ENCODE results near the gene ZNF417.
A peak's percentile ranks its signal among the peaks of the same experiment; 100 is the strongest.

Gene ZNF417

DNA sequence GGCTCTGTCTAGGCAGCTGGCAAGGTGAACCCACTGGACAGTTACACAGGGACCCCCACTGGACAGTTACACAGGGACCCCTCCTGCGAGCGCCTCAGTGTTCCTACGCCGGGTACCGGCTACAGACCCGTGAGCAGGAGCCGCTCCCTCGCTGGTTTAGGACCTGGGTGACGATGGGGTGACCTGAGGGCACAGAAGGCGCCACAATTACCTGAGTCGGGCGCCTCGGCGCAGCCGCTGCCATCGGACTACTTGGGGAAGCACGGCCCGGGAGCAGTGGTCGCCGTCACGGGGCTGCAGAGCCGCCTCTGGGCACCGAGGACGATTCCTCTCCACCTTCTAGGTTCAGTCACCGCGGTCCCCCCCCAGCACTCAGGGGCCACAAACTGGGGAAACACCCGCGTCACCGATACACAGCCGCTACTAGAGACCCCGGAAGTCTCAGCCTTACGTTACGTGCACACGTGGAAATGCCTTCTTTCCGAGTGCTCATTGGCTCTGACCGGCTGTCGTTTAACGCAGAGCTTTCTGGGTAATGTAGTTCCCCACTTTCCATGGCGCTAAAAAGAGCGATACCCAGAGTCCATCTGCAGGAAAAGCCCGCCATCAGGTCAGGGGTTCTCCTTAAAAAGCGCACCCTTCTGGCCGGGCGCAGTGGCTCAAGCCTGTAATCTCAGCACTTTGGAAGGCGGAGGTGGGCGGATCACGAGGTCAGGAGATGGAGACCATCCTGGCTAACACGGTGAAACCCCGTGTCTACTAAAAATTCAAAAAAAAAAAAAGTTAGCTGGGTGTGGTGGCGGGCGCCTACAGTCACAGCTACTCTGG is at the start of gene ZNF417:
Gene ZNF417 (minus strand): TSS at position 425 of the 828 bp plus-strand sequence. CDS start 181 bp downstream, at position 244.
- H3K4me3 ChIP-seq (ENCODE audit: low read depth, low read length) = peak within 1 kb of the TSS; percentile 85
- TF ChIP-seq, protein P1, sequence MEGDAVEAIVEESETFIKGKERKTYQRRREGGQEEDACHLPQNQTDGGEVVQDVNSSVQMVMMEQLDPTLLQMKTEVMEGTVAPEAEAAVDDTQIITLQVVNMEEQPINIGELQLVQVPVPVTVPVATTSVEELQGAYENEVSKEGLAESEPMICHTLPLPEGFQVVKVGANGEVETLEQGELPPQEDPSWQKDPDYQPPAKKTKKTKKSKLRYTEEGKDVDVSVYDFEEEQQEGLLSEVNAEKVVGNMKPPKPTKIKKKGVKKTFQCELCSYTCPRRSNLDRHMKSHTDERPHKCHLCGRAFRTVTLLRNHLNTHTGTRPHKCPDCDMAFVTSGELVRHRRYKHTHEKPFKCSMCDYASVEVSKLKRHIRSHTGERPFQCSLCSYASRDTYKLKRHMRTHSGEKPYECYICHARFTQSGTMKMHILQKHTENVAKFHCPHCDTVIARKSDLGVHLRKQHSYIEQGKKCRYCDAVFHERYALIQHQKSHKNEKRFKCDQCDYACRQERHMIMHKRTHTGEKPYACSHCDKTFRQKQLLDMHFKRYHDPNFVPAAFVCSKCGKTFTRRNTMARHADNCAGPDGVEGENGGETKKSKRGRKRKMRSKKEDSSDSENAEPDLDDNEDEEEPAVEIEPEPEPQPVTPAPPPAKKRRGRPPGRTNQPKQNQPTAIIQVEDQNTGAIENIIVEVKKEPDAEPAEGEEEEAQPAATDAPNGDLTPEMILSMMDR (IDR thresholded peaks at IDR 0.05; ENCODE audit: insufficient read depth, low read depth, low read length, missing control alignments) = peak; percentile 36
- peak; percentile 97 for DNase-seq (ENCODE audit: low read depth)

DNA sequence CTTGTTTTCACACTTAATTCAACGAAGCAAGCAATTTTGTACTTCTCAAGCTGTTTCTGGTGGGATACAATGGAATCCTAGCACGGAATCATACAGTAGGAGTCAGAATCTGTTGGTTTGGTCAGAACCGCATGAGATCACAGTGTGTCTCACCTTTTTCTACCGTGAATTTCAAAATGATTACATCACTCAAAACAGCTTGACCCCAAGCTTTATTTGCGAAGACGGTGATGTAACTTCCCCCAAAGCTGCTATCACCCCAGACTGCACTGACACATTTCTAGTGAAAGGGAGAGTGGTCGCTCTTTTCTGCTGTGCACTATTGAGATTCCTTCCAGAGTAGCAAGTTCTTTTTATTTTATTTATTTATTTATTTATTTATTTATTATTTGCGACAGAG is 48.4 kb upstream of the ZNF417 start:
- DNase-seq (ENCODE audit: low read depth) = no peak
- no peak overlapping the region for H3K4me3 ChIP-seq (ENCODE audit: low read depth, low read length)
- TF ChIP-seq, protein P1 (IDR thresholded peaks at IDR 0.05; ENCODE audit: insufficient read depth, low read depth, low read length, missing control alignments) = no peak

DNA sequence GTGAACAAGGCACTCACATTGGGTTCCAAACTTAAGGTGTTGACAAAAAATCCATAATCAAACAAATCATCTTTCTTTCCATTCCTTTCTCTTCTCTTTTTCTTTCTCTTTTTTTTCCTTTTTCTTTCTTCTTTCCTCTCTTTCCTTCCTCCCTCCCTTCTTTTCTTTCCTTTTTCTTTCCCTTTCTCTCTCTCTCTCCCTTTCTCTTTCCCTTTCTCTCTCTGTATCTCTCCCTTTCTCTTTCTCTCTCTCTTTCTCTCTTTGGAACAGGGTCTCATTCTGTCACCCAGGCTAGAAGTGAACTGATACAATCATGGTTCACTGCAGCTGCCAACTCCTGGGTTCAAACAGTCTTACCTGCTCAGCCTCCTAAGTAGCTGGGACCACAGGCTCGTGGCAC is 45.4 kb upstream of the ZNF417 start:
- DNase-seq (ENCODE audit: low read depth) = no peak
- no peak overlapping the region for H3K4me3 ChIP-seq (ENCODE audit: low read depth, low read length)
- TF ChIP-seq, protein P1 (IDR thresholded peaks at IDR 0.05; ENCODE audit: insufficient read depth, low read depth, low read length, missing control alignments) = no peak

DNA sequence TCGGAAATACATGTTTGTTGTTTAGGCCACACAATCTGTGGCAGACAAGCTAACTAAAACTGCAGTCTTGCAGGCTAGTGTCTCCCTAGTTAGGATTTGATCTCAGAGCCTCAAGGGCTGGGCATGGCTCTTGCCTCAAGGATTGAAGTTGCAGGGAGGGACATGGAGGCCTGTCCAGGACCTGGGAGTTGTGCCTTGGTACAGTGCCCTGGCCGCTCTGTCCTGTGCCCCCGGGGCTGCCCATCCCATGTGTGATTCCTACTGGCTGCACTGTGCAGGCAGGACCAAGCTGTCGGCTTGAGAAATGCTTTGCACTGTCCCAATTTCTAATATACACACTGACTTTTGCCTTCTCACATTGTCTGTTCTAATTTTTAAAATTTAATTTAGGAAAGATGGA is 38.6 kb upstream of the ZNF417 start:
- TF ChIP-seq, protein P1 (IDR thresholded peaks at IDR 0.05; ENCODE audit: insufficient read depth, low read depth, low read length, missing control alignments) = no peak
- DNase-seq (ENCODE audit: low read depth) = no peak
- H3K4me3 ChIP-seq (ENCODE audit: low read depth, low read length) = no peak overlapping the region

DNA sequence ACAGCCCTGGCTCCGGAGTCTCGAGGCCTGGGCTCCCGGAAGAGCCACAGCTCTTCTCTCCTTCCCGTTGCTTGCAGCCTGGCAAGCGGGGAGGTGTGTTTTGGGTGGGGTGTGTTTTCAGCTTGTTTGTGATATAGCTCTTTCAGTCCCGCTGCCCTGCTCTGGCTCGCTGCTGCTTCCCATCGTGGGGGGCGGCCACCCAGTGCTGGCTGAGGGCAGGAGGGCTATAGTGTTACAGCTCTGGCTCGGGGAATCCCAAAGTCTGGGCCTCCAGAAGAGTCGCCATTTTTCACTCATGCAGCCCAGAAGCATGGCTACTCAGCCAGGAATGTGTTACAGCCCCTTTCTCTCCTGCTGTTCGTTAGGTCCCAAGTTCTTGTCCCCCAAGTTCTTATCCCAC is 33.3 kb upstream of the ZNF417 start:
- DNase-seq (ENCODE audit: low read depth) = no peak
- no peak overlapping the region for H3K4me3 ChIP-seq (ENCODE audit: low read depth, low read length)
- TF ChIP-seq, protein P1 (IDR thresholded peaks at IDR 0.05; ENCODE audit: insufficient read depth, low read depth, low read length, missing control alignments) = no peak

DNA sequence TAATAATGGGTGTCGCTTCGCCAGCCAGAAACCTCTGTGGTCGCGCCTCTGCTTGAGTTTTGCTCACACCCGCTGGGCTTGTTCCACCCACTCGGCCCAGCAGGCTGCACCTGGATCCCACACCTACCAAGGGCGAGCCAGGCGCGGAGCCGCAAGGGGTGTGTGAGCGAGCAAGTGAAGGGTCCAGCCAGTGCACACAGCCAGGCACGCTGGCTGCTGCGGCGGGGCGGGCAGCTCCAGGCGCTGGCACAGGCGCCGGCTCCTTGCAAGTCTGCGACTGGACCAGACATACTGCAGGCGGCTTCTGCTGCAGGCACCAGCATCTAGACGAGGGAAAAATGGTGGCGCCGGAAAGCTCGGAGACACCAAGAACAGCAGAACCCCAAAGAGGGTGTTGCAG is 32.9 kb upstream of the ZNF417 start:
- no peak overlapping the region for H3K4me3 ChIP-seq (ENCODE audit: low read depth, low read length)
- TF ChIP-seq, protein P1 (IDR thresholded peaks at IDR 0.05; ENCODE audit: insufficient read depth, low read depth, low read length, missing control alignments) = no peak
- no peak for DNase-seq (ENCODE audit: low read depth)

Measured in GM12865 (cell line).